ENCODE data around the gene HSPA8.
A peak's percentile ranks its signal among the peaks of the same experiment; 100 is the strongest.
"Not testable (repeated sequence)": the region's sequence is repeated elsewhere in the genome, so short reads cannot be mapped to it uniquely, and the experiment has no call there.

HSPA8 gene

GRCh38 chr11:123061403-123062157, at the start of gene HSPA8:
HSPA8 (minus strand) TSS chr11:123062136; CDS start chr11:123061324, 812 bp downstream.
- DNase-seq, result peak; percentile 32

GRCh38 chr11:123111465-123111864, 49.5 kb upstream of the HSPA8 start:
- peak; percentile 38 for DNase-seq

DNA sequence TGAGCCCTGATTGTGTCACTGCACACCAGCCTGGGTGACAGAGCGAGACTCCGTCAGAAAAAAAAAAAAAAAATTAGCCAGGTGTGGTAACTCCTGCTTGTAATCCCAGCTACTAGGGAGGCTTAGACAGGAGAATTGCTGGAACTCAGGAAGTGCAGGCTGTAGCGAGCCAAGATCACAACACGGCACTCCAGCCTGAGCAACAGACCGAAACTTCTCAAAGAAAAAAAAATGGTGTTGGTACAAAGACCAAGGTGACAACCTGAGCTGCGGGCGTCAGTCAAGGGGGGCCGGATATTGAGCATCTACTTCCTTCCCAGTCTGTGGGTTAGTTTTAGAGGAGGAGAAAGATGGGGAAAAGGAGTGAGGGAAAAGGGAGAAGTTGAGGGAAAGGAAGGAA, 48.5 kb upstream of the HSPA8 start:
- no peak for DNase-seq

DNA sequence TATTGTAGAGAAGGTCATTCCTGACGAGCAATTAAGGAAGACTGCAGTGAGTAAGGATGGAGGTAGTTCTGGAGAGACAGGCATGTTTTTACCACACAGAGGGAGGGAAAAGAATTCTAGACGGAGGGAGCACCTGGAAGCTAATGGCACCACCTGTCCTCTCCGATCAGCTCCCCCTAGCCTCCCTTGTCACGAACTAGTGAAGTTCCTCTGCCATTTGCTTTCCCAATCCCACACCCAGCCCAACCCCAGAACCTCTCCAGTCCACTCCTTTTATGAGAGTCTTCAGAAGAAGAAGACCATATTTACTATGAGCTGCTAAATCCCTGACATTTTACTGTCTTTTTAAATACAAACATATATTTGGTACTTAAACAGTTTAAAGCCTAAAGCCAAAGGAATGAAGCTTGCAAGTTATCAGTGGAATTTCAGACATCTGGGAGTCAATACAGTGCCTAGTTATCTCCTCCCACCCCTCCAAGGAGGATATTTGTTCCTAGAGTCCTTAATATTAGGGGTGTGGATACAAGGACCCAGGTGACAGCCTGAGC, 46.1 kb upstream of the HSPA8 start:
- no peak for DNase-seq

GRCh38 chr11:123104697-123105096, 42.8 kb upstream of the HSPA8 start:
- DNase-seq, result no peak

DNA sequence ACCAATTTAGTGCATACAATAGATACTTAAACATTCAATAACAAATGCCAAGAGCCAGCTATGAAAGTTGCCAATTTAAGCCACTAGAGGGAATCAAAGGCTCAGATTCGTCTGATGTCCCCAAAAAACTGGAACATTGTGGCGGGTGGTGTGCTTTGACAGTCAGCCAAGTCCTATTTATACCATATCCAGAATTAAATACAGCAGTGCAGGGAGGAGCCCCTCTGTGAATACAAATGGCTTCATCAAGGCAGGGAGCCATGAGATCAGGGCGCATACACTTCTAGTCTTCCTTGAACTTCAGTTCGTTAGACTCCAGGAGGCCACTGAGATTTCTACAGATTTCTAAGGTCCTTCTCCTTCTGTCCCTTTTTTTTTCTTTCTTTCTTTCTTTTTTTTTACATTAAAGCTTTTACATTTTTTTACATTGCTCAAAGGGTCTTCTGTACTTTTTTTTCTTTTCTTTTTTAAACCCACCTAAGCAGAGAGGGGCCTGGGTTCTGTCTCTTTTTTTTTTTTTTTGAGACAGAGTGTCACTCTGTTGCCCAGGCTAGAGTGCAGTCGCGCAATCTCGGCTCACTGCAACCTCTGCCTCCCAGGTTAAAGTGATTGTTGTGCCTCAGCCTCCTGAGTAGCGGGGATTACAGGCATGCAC, 41.5 kb upstream of the HSPA8 start:
- peak; percentile 78 for DNase-seq

GRCh38 chr11:123100379-123101085, 38.6 kb upstream of the HSPA8 start:
- DNase-seq, result no peak

DNA sequence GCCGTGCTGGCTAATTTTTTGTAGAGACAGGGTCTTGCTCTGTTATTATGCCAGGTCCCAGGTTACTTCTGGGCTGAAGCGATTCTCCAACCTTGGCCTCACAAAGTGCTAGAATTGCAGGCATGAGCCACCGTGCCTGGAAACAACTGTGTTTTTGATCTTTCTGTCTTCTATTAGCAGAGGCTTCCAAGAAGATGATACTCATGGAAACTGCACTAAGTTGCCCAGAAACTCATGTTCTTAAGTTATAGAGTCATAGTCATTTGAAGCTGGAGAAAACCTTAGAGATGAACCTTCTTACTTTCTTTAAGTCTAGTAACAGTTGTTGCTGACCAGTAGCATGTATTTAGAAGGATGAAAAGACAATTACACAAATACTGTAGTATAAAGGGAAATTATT, 37.1 kb upstream of the HSPA8 start:
- DNase-seq, result no peak

DNA sequence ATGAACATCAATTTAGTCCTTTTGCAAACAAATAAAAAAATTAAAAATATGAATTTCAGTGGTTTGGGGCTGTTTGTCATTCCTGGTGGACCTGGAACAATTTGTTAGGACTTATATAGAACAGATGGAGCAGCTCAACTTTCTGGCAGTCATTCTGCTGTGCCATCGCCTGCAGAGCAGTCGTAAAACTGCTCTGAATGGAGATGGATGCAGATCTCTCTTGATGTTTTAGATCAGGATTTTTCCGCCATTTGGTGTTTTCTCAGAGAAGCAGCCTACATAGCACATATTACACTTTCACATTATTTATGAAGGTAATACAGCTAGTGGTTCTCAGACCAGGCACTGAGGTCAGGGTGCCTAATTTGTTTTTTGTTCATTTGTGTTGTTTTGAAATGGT, 31.8 kb upstream of the HSPA8 start:
- DNase-seq, result no peak

GRCh38 chr11:123091506-123091905, 29.6 kb upstream of the HSPA8 start:
- DNase-seq, result no peak

GRCh38 chr11:123090168-123090567, 28.2 kb upstream of the HSPA8 start:
- DNase-seq, result not testable (repeated sequence)

DNA sequence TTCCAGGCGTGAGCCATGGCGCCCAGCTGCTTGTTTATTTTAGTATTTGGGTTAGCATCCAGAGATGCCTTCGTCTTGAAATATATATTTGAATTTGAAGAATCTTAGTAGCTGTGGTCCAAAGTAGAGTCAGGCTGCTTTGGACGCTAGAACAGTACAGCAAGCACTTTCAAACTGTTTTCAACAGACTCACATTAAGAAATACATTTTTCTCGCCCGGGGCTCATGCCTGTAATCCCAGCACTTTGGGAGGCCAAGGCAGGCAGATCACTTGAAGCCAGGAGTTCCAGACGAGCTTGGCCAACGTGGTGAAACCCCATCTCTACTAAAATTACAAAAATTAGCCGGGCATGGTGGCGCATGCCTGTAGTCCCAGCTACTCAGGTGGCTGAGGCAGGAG, 27.0 kb upstream of the HSPA8 start:
- not testable (repeated sequence) for DNase-seq

GRCh38 chr11:123087657-123088056, 25.7 kb upstream of the HSPA8 start:
- DNase-seq, result not testable (repeated sequence)

DNA sequence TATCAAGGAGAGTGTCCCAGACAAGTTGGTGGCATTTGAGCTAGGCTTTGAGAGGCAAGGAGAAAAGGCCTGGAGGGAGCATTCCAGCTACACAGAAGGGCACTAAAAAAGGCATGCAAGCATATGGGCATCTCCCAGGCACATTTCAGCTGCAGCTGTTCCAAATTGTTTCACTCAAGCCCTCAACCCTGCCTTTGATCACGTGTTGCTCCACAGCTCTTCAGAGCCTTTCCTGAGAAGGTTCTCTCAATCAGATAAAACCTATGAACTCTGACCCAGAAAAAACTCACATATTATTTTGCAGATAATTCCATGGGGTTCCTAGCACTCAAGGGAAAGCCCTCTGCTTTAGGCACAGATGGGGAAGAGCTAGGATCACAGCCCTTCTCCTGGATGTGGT, 24.4 kb upstream of the HSPA8 start:
- DNase-seq, result no peak

DNA sequence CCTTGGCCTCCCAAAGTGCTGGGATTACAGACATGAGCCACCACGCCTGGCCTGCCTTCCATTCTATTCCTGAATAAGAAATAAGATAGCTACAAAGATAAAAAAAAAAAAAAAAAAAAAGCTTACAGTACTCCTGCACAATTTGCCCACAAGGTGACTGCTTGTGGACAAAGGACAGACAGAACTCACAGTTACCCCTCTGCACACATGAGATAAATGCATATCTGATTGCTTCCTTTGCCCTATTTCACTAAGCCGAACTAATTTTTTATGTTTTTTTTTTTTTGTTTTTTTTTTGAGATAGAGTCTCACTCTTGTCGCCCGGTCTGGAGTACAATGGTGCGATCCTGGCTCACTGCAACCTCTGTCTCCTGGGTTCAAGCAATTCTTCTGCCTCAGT, 23.6 kb upstream of the HSPA8 start:
- no peak for DNase-seq

- no peak for DNase-seq
Measured at GRCh38 chr11:123084454-123084853, 22.5 kb upstream of the HSPA8 start.

- no peak for DNase-seq
Measured at GRCh38 chr11:123083623-123084029, 21.7 kb upstream of the HSPA8 start.

DNA sequence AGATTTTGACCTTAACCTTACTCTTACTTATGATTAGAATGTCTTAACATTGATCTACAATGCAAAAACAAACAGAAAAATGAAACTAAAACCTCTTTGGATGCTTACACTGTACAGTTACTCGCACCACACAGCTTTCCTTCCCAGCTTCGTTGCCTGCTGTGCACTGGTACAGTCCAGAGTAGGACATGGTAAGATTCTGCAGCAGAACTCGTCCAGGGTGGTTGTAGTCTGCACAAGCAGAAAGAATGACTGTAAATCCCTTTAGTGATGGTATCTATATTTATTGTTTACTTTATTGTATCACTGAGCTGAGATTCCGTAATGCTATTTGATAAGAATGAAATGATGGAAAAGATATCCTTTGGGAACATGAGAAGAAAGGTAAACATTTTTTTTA, 21.0 kb upstream of the HSPA8 start:
- DNase-seq, result no peak

DNA sequence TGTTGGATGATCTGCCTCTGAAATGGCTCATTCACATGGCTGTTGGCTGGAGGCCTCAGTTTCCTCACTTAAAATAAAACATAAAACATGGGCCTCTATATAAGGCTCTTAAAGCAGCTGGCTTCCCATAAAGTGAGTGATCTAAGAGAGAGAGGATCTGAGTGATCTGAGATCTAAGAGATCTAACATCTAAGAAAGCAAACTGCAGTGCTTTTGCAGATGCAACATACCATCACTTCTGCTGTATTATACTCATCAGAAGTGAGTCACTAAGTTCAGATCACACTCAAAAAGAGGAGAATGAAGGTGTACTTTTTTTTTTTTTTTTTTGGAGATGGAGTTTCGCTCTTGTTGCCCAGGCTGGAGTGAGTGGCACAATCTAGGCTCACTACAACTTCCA, 18.1 kb upstream of the HSPA8 start:
- no peak for DNase-seq

DNA sequence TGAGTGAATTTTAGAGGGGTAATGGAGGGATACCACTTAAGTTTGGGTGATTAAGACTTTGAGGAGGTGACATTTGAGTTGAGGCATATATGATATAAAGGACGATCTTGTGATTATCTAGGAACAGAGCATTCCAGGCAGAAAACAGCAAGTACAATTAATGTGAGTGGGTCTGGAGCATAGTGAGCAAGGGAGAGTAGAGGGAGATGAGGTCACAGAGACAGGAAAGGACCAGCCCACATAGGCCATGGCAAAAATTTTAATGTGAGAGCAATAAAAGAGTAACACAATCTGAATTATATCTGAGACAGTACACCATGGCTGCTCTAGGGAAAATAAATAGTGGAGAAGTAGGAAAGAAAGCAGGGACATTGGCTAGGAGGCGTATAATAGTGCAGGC, 14.5 kb upstream of the HSPA8 start:
- DNase-seq, result no peak

DNA sequence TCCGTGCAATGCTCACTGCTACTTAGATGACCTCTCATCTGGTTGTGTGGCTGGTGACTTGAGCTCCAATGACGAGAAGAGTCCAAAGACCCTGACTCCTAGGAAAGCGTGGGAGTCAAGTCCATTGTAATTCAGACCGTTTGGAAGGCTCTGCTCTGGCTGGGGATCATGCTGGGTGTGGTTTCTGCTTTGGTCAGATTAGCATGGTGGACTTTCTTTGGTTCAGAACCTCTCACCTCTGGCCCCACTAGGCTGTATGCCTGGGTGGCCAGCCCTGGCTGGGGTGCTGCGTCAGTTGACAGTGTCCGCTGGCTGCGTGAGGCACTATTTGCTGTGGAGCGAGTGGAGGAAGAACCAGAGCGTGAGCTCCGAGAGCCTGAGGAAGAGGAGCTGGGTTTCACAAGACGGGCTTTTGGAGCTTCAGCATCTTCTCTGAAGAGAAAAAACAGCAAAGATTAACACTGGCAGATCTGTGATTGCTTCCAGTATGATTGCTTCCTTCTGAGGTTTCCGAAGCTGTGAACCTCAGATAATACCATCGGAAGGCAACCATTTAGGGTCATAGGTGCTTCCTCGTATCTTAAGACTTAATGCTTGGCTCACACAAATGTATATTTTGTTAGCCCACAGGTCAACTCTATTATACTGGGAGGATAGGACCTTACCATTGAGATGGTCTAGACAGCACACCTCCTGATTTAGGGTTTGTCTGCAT, 11.6 kb upstream of the HSPA8 start:
- DNase-seq, result no peak

GRCh38 chr11:123072762-123073161, 10.8 kb upstream of the HSPA8 start:
- DNase-seq, result no peak

DNA sequence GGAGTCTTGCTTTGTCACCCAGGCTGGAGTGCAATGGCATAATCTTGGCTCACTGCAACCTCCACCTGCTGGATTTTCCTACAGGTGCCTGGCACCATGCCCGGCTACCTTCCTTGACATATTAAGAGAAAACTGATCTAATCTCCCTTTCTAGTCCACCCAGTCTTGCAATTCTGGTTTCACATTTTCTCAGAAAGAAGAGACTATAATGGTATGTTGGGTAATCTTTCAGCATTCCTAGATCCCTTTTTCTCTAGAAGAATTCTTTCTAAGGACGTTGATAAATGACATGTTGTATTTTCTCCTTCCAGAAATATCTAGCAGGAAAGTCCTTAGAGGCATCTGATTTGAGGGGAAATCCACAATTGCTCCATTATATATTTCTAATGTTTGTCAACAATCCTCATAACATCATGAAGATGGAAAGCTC, 10.4 kb upstream of the HSPA8 start:
- DNase-seq, result no peak
